ENCODE data around the gene PCBP3.

DNA sequence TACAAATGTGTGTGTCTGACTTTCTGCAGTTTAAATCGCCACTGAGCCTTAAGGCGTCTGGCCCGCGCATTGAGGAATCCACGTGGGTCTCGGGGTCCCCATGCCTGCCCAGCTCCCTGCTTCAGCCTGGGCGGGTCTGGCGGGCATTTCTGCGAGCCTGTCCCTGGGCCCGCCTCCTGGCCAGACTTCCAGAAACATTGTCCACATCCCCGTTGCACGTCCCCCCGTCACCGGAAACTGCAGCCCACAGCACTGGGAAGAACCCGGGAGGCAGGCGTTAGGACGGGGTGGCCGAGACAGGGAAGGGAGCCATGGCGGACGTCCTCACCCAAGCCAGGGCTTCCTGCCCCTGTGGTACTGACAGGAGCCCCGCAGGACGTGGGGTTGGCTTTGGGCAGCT, 225.0 kb downstream of the PCBP3 start:
- TF ChIP-seq, protein P1, sequence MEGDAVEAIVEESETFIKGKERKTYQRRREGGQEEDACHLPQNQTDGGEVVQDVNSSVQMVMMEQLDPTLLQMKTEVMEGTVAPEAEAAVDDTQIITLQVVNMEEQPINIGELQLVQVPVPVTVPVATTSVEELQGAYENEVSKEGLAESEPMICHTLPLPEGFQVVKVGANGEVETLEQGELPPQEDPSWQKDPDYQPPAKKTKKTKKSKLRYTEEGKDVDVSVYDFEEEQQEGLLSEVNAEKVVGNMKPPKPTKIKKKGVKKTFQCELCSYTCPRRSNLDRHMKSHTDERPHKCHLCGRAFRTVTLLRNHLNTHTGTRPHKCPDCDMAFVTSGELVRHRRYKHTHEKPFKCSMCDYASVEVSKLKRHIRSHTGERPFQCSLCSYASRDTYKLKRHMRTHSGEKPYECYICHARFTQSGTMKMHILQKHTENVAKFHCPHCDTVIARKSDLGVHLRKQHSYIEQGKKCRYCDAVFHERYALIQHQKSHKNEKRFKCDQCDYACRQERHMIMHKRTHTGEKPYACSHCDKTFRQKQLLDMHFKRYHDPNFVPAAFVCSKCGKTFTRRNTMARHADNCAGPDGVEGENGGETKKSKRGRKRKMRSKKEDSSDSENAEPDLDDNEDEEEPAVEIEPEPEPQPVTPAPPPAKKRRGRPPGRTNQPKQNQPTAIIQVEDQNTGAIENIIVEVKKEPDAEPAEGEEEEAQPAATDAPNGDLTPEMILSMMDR (IDR thresholded peaks at IDR 0.05; ENCODE audit: borderline replicate concordance, extremely low read depth, low read length, poor library complexity, severe bottlenecking) = no peak
- no peak for TF ChIP-seq EZH2 (IDR thresholded peaks at IDR 0.05; ENCODE audit: borderline replicate concordance, low read depth, low read length, severe bottlenecking)
